AG09309 (cell line): ENCODE results near the gene SPCS2.

ENCODE experiments used
- DNase-seq: peaks from one replicate; pipeline ENCODE4 v3.0.0-alpha.2; 2010; ENCODE audit warnings: low read depth
- H3K4me3 ChIP-seq: 2 replicates; pipeline ENCODE4 v1.5.1; 2011; ENCODE audit warnings: mild to moderate bottlenecking, low read depth, low read length, moderate library complexity; ENCODE audit not compliant: control insufficient read depth
- TF ChIP-seq, protein P1 (sequence below): IDR thresholded peaks from 2 replicates; pipeline ENCODE4 v1.5.1; 2011; ENCODE audit warnings: mild to moderate bottlenecking, low read depth, low read length, inconsistent platforms; ENCODE audit not compliant: insufficient read depth, control insufficient read depth; ENCODE audit errors: missing control alignments

Gene SPCS2

DNA sequence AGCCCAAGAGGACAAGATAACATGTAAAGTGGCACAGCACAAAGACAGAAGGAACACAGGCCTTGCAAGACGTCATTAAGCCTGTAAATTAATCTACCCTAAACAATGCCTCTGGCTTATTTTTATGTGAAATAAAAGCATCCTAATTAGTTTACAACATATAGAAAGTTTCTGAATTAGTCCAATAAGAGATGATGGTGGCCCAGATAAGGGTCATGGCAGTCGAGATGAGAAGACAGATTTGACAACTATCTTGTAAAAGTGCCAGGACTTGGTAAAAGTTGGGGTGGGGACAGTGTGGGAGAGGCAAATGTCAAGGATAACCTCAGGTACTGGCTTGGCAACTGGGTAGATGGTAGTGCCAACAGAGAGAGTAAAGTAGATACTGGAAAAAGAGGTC is 13.8 kb upstream of the SPCS2 start:
- H3K4me3 ChIP-seq, result no peak overlapping the region
- no peak for DNase-seq
- TF ChIP-seq, protein P1, sequence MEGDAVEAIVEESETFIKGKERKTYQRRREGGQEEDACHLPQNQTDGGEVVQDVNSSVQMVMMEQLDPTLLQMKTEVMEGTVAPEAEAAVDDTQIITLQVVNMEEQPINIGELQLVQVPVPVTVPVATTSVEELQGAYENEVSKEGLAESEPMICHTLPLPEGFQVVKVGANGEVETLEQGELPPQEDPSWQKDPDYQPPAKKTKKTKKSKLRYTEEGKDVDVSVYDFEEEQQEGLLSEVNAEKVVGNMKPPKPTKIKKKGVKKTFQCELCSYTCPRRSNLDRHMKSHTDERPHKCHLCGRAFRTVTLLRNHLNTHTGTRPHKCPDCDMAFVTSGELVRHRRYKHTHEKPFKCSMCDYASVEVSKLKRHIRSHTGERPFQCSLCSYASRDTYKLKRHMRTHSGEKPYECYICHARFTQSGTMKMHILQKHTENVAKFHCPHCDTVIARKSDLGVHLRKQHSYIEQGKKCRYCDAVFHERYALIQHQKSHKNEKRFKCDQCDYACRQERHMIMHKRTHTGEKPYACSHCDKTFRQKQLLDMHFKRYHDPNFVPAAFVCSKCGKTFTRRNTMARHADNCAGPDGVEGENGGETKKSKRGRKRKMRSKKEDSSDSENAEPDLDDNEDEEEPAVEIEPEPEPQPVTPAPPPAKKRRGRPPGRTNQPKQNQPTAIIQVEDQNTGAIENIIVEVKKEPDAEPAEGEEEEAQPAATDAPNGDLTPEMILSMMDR, result no peak

DNA sequence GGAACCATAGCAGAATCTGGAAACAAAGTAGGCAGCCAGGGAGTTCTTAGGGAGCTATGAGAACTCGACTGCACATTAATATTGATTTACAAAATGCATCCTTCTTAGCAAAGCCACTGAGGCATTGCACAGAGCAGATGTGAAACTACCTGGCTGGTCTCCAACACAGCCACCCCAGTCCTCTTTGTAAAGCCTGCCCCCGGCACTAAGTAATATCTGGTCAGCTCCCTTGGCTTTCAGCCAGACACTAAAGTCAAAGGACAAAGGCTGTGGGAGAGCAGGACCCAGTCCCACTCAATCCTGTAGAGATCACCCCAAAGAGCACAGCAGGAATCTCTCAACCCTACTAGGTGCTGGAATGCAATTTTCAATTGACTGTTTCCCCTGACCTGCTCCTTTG is 13.0 kb upstream of the SPCS2 start:
- TF ChIP-seq, protein P1, result no peak
- H3K4me3 ChIP-seq, result no peak overlapping the region
- no peak for DNase-seq

DNA sequence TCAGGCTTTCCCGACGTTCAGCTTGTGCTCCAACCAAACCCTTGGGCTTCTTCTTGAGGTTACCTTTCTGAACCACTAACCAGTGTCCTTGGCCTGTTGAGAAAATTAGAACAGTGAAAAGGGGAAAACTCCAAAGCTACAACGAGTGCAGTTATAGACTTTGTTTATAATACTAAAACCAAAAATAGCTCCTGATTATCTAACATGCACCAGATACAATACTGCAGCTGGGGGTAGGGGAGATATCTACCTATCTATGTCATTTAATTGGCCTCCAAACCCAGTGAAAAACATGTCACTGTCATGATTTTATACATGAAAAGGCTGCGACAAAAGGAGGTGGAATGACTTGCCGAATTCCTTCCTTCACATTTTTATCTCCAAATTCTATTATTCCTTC is 12.1 kb upstream of the SPCS2 start:
- no peak for DNase-seq
- H3K4me3 ChIP-seq, result no peak overlapping the region
- TF ChIP-seq, protein P1, result no peak

DNA sequence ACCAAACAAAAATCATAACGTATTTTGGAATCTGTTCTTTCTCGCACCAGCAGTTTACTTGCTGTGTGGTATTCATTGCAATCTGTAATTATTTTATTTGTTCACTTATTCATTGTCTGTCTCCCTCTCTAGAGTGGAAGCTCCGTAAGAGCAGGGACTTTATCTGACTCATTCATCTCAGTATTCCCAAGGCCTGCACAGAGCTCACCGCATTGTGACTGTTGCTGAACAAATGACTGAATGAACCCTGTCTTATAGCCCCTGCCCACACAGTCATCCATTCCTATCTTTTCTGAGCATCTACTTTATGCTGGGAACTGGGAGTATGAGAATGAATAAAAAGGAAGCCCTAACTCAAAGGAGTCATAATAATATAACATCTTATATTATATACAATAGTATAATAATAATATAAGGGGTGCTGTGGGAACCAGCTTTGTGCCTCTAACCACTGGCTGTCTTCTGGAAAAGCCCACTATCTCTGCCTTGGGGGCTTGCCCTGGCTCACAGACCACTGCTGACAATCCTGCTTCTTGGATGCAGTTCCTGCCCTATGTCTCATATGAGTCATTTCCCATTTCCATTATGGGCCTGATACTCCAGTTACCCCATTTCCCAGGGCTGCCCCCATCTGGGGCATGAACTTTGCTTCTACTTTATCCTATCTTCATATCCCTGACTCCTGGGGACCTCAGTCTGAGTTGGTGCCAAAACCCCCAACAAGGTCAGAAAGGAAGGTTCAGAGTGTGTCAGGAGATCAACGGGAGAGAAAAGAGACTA is 11.2 kb upstream of the SPCS2 start:
- TF ChIP-seq, protein P1, result no peak
- H3K4me3 ChIP-seq, result no peak overlapping the region
- DNase-seq, result no peak

DNA sequence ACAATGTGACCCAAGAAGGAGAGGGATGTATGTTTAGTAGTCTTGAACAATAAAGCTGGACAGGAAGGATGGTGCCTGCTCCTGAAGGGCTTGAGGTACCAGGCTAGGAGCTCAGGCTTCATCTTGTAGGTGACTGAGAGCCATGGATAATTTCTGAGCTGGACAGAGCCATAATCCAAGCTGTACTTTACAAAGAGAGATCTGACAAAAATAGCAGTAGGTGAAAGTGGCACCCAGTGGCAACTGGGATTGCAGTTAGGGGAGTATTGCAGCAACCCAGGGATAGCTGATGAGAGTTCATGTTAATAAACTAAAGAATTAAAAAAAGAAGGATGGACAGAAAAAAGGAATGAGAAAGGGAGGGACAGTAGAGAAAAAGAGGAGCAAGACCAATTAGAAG is 7.6 kb upstream of the SPCS2 start:
- DNase-seq, result no peak
- H3K4me3 ChIP-seq, result no peak overlapping the region
- TF ChIP-seq, protein P1, result no peak

DNA sequence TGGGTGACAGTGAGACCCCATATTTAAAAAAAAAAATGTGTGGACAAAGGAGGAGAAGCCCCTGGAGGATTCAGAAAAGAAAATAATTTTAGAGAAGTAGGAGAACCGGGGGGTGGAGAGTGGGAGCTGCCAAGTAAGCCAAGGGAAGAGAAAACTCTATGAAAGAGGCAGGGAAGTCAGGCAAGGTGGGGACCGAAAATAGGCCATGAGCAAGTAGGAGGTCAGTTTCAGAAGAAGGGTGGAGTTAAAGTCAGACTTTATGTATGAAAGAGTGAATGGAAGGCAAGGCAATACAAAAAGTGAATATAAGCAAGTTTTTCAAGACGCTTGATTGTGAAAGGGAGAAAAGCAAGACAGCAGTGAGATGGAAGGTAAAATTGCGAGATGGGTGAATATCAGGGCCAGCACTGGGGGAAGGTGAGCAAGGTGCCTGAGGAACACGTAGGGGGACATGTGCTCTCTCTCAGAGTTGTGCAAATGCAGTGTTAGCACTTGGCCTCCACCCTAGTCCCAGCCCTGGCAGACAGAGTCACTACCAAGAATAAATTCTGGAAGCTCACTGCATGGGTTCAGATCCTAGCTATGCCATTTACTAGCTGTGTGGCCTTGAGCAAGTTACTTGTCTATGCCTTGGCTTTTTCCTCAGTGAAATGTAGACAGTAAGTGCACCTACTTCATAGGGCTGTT is 6.8 kb upstream of the SPCS2 start:
- TF ChIP-seq, protein P1, result no peak
- no peak for DNase-seq
- no peak overlapping the region for H3K4me3 ChIP-seq
